OCI-LY7 (cell line): ENCODE data around the gene ALLC. TPM values are rescaled to one million over a fixed set of nuclear protein-coding genes. Genes with fewer than 3 reads are reported as not detected.

Experiments used
- BruUV-seq: library from RNA; stranded (reverse); fragments of 400-500 nt; replicated peaks from 2 replicates; lab custom pipeline; 2021; lab: Mats Ljungman, UMichigan
- CTCF ChIA-PET: fragments of 300-600 bp; sonication (Branson Sonifier 250); formaldehyde crosslinking; loops from one replicate; lab custom pipeline; 2022; ENCODE audit warnings: antibody characterized with exemption; ENCODE audit not compliant: unreplicated experiment; lab: Charles Lee
- POLR2A ChIA-PET: fragments of 300-600 bp; sonication (Branson Sonifier 250); formaldehyde crosslinking; loops from one replicate; lab custom pipeline; 2022; ENCODE audit warnings: antibody characterized with exemption; lab: Charles Lee
- DNase-seq: peaks from one replicate; pipeline ENCODE4 v3.0.0-alpha.2; 2015; ENCODE audit warnings: low spot score
- H2AFZ ChIP-seq: fragments of 200-600 bp; sonication (generic), shearing (Covaris generic); 2 replicates; pipeline ENCODE4 v1.6.1; 2014; ENCODE audit warnings: mild to moderate bottlenecking, antibody characterized with exemption, low read length, moderate library complexity
- H3K27ac ChIP-seq: fragments of 200-600 bp; sonication (generic); 2 replicates; pipeline ENCODE4 v1.5.1; 2014; ENCODE audit warnings: mixed run types, low read depth, mild to moderate bottlenecking, moderate library complexity, low read length, inconsistent platforms; ENCODE audit not compliant: poor library complexity, severe bottlenecking
- H3K36me3 ChIP-seq: fragments of 200-600 bp; sonication (generic); 2 replicates; pipeline ENCODE4 v1.6.1; 2014; ENCODE audit warnings: mild to moderate bottlenecking, antibody characterized with exemption, low read length, moderate library complexity, mixed read lengths; ENCODE audit not compliant: insufficient read depth
- H3K4me1 ChIP-seq: fragments of 200-600 bp; sonication (generic); 2 replicates; pipeline ENCODE4 v1.5.1; 2014; ENCODE audit warnings: mild to moderate bottlenecking, low read length; ENCODE audit not compliant: insufficient read depth, poor library complexity, severe bottlenecking
- H3K4me2 ChIP-seq: fragments of 200-600 bp; sonication (generic); 2 replicates; pipeline ENCODE4 v1.6.1; 2014; ENCODE audit warnings: mild to moderate bottlenecking, low read length
- H3K4me3 ChIP-seq: fragments of 200-600 bp; sonication (generic); 2 replicates; pipeline ENCODE4 v1.5.1; 2014; ENCODE audit warnings: mild to moderate bottlenecking, low read depth, low read length; ENCODE audit not compliant: poor library complexity, severe bottlenecking
- H3K79me2 ChIP-seq: fragments of 200-600 bp; sonication (generic); 2 replicates; pipeline ENCODE4 v1.6.1; 2016; ENCODE audit warnings: low read depth, mild to moderate bottlenecking, low read length, moderate library complexity, mixed read lengths; ENCODE audit not compliant: insufficient read depth
- H3K9me2 ChIP-seq: fragments of 200-600 bp; sonication (generic); 2 replicates; pipeline ENCODE4 v1.6.1; 2016; ENCODE audit warnings: mild to moderate bottlenecking, low read length, mixed read lengths; ENCODE audit not compliant: insufficient read depth
- H3K9me3 ChIP-seq: fragments of 200-600 bp; sonication (generic); 2 replicates; pipeline ENCODE4 v1.6.1; 2014; ENCODE audit warnings: mild to moderate bottlenecking, mixed run types, low read length, mixed read lengths
- H4K20me1 ChIP-seq: fragments of 200-600 bp; sonication (generic); 2 replicates; pipeline ENCODE4 v1.6.1; 2014; ENCODE audit warnings: mild to moderate bottlenecking, antibody characterized with exemption, low read length, moderate library complexity, mixed read lengths; ENCODE audit not compliant: insufficient read depth
- CTCF ChIP-seq: fragments of 200-600 bp; sonication (generic); conservative IDR thresholded peaks from 2 replicates; pipeline ENCODE4 v1.5.1; 2014; ENCODE audit warnings: mild to moderate bottlenecking, antibody characterized with exemption, low read length, moderate library complexity, mixed read lengths
- EZH2phosphoT487 ChIP-seq: fragments of 200-600 bp; sonication (generic); IDR thresholded peaks from 2 replicates; pipeline ENCODE4 v1.6.1; 2018; ENCODE audit warnings: low read depth, borderline replicate concordance, mild to moderate bottlenecking, mixed run types, antibody characterized with exemption, low read length, moderate library complexity, mixed read lengths
- intact Hi-C: fragments of 100-400 bp; cut with micrococcal nuclease; formaldehyde crosslinking; loops from one replicate; pipeline ENCODE4 v1.10.0; 2022; ENCODE audit not compliant: unreplicated experiment
- total RNA-seq, 2 experiments: library from RNA; depleted of rRNA in 1 of 2; stranded (reverse); fragments of >200 nt in 1 of 2; shearing (Covaris generic) in 1 of 2; gene quantifications; 2 replicates each; pipeline ENCODE4 v1.2.3, GENCODE V29; 2014 to 2022

ALLC gene
- total RNA-seq, 2 experiments from 2014 or later = not detected

DNA sequence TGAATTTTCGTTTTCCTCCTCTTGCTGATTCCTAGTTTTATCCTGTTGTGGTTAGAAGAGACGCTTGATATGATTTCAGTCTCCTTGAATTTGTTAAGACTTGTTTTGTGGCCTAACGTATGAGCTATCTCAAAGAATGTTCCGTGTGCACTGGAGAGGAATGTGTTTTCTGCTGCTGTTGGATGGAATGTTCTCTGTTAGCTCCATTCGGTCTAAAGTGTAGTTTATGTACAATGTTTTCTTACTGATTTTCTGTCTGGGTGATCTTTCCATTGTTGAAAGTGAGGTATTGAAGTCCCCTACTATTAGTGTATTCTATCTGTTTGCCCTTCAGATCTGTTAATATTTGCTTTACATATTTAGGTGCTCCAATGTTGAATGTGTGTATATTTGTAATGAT, 37.2 kb upstream of the ALLC start:
- no peak for DNase-seq
- Histone ChIP-seq H3K36me3 (no peaks in the 10 kb centered on the region), H3K79me2 (no peaks in the 10 kb centered on the region), H4K20me1 (no peaks in the 10 kb centered on the region), H3K4me1 (no peaks in the 10 kb centered on the region), H3K9me2 (no peaks in the 10 kb centered on the region), H3K27ac (no peak overlapping the region), H2AFZ (no peak overlapping the region), H3K4me3 (no peak overlapping the region), H3K9me3 (no peaks in the 10 kb centered on the region), H3K4me2 (no peak overlapping the region)
- intact Hi-C loops = no loop called here
- POLR2A ChIA-PET = interaction anchor here (0.7 to 1.1 kb wide), 2 partner anchors 8 to 19 kb away, joined by 3 read pairs; no protein-coding TSS in a partner anchor
- no TSS peak for BruUV-seq
- TF ChIP-seq CTCF (no peak), EZH2phosphoT487 (no peak)
- CTCF ChIA-PET = no interaction called here

DNA sequence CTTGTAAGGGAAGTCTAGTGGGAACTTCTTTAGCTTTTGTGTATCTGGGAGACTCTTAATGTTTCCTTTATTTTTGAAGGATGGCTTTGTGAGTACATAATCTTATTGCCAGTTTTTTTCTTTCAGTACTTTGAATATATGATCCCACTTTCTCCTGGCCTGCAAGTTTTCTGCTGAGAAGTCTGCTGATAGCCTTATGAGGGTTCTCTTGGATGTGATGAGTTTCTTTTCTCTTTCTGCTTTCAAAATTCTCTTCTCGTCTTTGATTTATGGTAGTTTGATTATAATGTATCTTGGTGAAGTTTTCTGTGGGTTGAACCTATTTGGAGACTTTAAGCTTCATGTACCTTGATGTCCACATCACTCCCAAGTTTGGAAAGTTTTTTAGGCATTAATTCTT, 35.0 kb upstream of the ALLC start:
- ChIA-PET POLR2A (interaction anchor here (0.6 to 1.0 kb wide), 4 partner anchors 13 to 496 kb away, joined by 3 to 4 read pairs (median 3); no protein-coding TSS in a partner anchor), CTCF (no interaction called here)
- Histone ChIP-seq H3K9me3 (no peaks in the 10 kb centered on the region), H3K79me2 (no peaks in the 10 kb centered on the region), H3K4me3 (no peak overlapping the region), H3K4me1 (no peaks in the 10 kb centered on the region), H4K20me1 (no peaks in the 10 kb centered on the region), H3K9me2 (no peaks in the 10 kb centered on the region), H2AFZ (no peak overlapping the region), H3K36me3 (no peaks in the 10 kb centered on the region), H3K4me2 (no peak overlapping the region), H3K27ac (no peak overlapping the region)
- no peak for DNase-seq
- intact Hi-C loops = no loop called here
- BruUV-seq = no TSS peak
- TF ChIP-seq CTCF = no peak
- TF ChIP-seq EZH2phosphoT487 = no peak

GRCh38 chr2:3624059-3624794, 33.8 kb upstream of the ALLC start:
- CTCF ChIA-PET = interaction anchor here (0.6 kb wide), 1 partner anchor 26 kb away, joined by 3 read pairs; no protein-coding TSS in a partner anchor
- intact Hi-C loops = no loop called here
- TF ChIP-seq EZH2phosphoT487 (no peak), CTCF (no peak)
- DNase-seq = no peak
- POLR2A ChIA-PET = interaction anchor here (1.0 to 1.3 kb wide), 2 partner anchors 23 to 28 kb away, joined by 3 to 5 read pairs; no protein-coding TSS in a partner anchor
- no peak overlapping the region for H3K4me2 ChIP-seq
- H2AFZ ChIP-seq = no peak overlapping the region
- no peaks in the 10 kb centered on the region for H3K4me1 ChIP-seq
- H4K20me1 ChIP-seq = no peaks in the 10 kb centered on the region
- no peaks in the 10 kb centered on the region for H3K9me3 ChIP-seq
- no peaks in the 10 kb centered on the region for H3K9me2 ChIP-seq
- H3K79me2 ChIP-seq = no peaks in the 10 kb centered on the region
- H3K36me3 ChIP-seq = no peaks in the 10 kb centered on the region
- BruUV-seq = no TSS peak
- no peak overlapping the region for H3K4me3 ChIP-seq
- no peak overlapping the region for H3K27ac ChIP-seq
